OCI-LY7 (cell line): ENCODE results near the gene ALDH7A1. TPM values are rescaled to one million over a fixed set of nuclear protein-coding genes. Genes with fewer than 3 reads are reported as not detected.

Experiments used
- BruUV-seq: library from RNA; stranded (reverse); fragments of 400-500 nt; replicated peaks from 2 replicates; lab custom pipeline; 2021; lab: Mats Ljungman, UMichigan
- CTCF ChIA-PET: fragments of 300-600 bp; sonication (Branson Sonifier 250); formaldehyde crosslinking; loops from one replicate; lab custom pipeline; 2022; ENCODE audit warnings: antibody characterized with exemption; ENCODE audit not compliant: unreplicated experiment; lab: Charles Lee
- POLR2A ChIA-PET: fragments of 300-600 bp; sonication (Branson Sonifier 250); formaldehyde crosslinking; loops from one replicate; lab custom pipeline; 2022; ENCODE audit warnings: antibody characterized with exemption; lab: Charles Lee
- DNase-seq: peaks from one replicate; pipeline ENCODE4 v3.0.0-alpha.2; 2015; ENCODE audit warnings: low spot score
- H2AFZ ChIP-seq: fragments of 200-600 bp; sonication (generic), shearing (Covaris generic); 2 replicates; pipeline ENCODE4 v1.6.1; 2014; ENCODE audit warnings: mild to moderate bottlenecking, antibody characterized with exemption, low read length, moderate library complexity
- H3K27ac ChIP-seq: fragments of 200-600 bp; sonication (generic); 2 replicates; pipeline ENCODE4 v1.5.1; 2014; ENCODE audit warnings: mixed run types, low read depth, mild to moderate bottlenecking, moderate library complexity, low read length, inconsistent platforms; ENCODE audit not compliant: poor library complexity, severe bottlenecking
- H3K36me3 ChIP-seq: fragments of 200-600 bp; sonication (generic); 2 replicates; pipeline ENCODE4 v1.6.1; 2014; ENCODE audit warnings: mild to moderate bottlenecking, antibody characterized with exemption, low read length, moderate library complexity, mixed read lengths; ENCODE audit not compliant: insufficient read depth
- H3K4me1 ChIP-seq: fragments of 200-600 bp; sonication (generic); 2 replicates; pipeline ENCODE4 v1.5.1; 2014; ENCODE audit warnings: mild to moderate bottlenecking, low read length; ENCODE audit not compliant: insufficient read depth, poor library complexity, severe bottlenecking
- H3K4me2 ChIP-seq: fragments of 200-600 bp; sonication (generic); 2 replicates; pipeline ENCODE4 v1.6.1; 2014; ENCODE audit warnings: mild to moderate bottlenecking, low read length
- H3K4me3 ChIP-seq: fragments of 200-600 bp; sonication (generic); 2 replicates; pipeline ENCODE4 v1.5.1; 2014; ENCODE audit warnings: mild to moderate bottlenecking, low read depth, low read length; ENCODE audit not compliant: poor library complexity, severe bottlenecking
- H3K79me2 ChIP-seq: fragments of 200-600 bp; sonication (generic); 2 replicates; pipeline ENCODE4 v1.6.1; 2016; ENCODE audit warnings: low read depth, mild to moderate bottlenecking, low read length, moderate library complexity, mixed read lengths; ENCODE audit not compliant: insufficient read depth
- H3K9me2 ChIP-seq: fragments of 200-600 bp; sonication (generic); 2 replicates; pipeline ENCODE4 v1.6.1; 2016; ENCODE audit warnings: mild to moderate bottlenecking, low read length, mixed read lengths; ENCODE audit not compliant: insufficient read depth
- H3K9me3 ChIP-seq: fragments of 200-600 bp; sonication (generic); 2 replicates; pipeline ENCODE4 v1.6.1; 2014; ENCODE audit warnings: mild to moderate bottlenecking, mixed run types, low read length, mixed read lengths
- H4K20me1 ChIP-seq: fragments of 200-600 bp; sonication (generic); 2 replicates; pipeline ENCODE4 v1.6.1; 2014; ENCODE audit warnings: mild to moderate bottlenecking, antibody characterized with exemption, low read length, moderate library complexity, mixed read lengths; ENCODE audit not compliant: insufficient read depth
- EZH2phosphoT487 ChIP-seq: fragments of 200-600 bp; sonication (generic); IDR thresholded peaks from 2 replicates; pipeline ENCODE4 v1.6.1; 2018; ENCODE audit warnings: low read depth, borderline replicate concordance, mild to moderate bottlenecking, mixed run types, antibody characterized with exemption, low read length, moderate library complexity, mixed read lengths
- intact Hi-C: fragments of 100-400 bp; cut with micrococcal nuclease; formaldehyde crosslinking; loops from one replicate; pipeline ENCODE4 v1.10.0; 2022; ENCODE audit not compliant: unreplicated experiment
- total RNA-seq, 2 experiments: library from RNA; depleted of rRNA in 1 of 2; stranded (reverse); fragments of >200 nt in 1 of 2; shearing (Covaris generic) in 1 of 2; gene quantifications; 2 replicates each; pipeline ENCODE4 v1.2.3, GENCODE V29; 2014 to 2022
- TF ChIP-seq, protein P1 (sequence below): fragments of 200-600 bp; sonication (generic); conservative IDR thresholded peaks from 2 replicates; pipeline ENCODE4 v1.5.1; 2014; ENCODE audit warnings: mild to moderate bottlenecking, antibody characterized with exemption, low read length, moderate library complexity, mixed read lengths

Gene ALDH7A1
- total RNA-seq, 2 experiments from 2014 or later = not detected

GRCh38 chr5:126513302-126513701 lies 81.7 kb downstream of the ALDH7A1 start:
- TF ChIP-seq EZH2phosphoT487 = no peak
- TF ChIP-seq, protein P1, sequence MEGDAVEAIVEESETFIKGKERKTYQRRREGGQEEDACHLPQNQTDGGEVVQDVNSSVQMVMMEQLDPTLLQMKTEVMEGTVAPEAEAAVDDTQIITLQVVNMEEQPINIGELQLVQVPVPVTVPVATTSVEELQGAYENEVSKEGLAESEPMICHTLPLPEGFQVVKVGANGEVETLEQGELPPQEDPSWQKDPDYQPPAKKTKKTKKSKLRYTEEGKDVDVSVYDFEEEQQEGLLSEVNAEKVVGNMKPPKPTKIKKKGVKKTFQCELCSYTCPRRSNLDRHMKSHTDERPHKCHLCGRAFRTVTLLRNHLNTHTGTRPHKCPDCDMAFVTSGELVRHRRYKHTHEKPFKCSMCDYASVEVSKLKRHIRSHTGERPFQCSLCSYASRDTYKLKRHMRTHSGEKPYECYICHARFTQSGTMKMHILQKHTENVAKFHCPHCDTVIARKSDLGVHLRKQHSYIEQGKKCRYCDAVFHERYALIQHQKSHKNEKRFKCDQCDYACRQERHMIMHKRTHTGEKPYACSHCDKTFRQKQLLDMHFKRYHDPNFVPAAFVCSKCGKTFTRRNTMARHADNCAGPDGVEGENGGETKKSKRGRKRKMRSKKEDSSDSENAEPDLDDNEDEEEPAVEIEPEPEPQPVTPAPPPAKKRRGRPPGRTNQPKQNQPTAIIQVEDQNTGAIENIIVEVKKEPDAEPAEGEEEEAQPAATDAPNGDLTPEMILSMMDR = no peak
- intact Hi-C loops = no loop called here
- Histone ChIP-seq H3K9me2 (no peaks in the 10 kb centered on the region; the same call in 1 of the 2 replicates), H3K4me2 (no peak overlapping the region), H4K20me1 (no peaks in the 10 kb centered on the region), H3K4me1 (peaks cover 6% of the 10 kb centered on the region), H3K36me3 (no peaks in the 10 kb centered on the region), H3K9me3 (no peaks in the 10 kb centered on the region), H2AFZ (no peak overlapping the region), H3K79me2 (no peaks in the 10 kb centered on the region), H3K27ac (no peak overlapping the region), H3K4me3 (no peak overlapping the region)
- DNase-seq = no peak
- BruUV-seq = no TSS peak
- ChIA-PET CTCF (interaction anchor here (0.6 kb wide), 1 partner anchor 518 kb away, joined by 3 read pairs; no protein-coding TSS in a partner anchor), POLR2A (interaction anchor here (1.4 to 1.5 kb wide), 2 partner anchors 13 to 20 kb away, joined by 4 read pairs; no protein-coding TSS in a partner anchor)

DNA sequence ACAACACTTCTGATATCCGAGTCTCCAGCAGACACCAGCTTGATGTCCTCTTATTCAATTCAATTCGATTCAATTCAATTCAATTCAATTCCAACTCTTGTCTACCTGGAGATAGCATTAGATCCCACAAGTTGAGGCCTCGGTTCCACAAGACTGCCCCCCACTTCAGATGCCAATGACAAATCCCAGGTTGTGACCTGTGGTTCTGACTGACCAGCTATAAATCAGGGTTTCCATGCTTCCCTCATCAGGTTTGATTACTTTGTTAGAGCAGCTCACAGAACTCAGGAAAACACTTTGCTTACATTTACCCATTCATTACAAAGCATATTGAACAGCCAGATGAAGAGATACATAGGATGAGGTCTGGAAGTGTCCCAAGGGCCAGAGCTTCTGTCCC lies 82.6 kb downstream of the ALDH7A1 start:
- intact Hi-C loops = no loop called here
- H3K27ac ChIP-seq = no peak overlapping the region
- no peaks in the 10 kb centered on the region for H4K20me1 ChIP-seq
- no peaks in the 10 kb centered on the region for H3K36me3 ChIP-seq
- POLR2A ChIA-PET = interaction anchor here (1.4 to 1.5 kb wide), 2 partner anchors 12 to 21 kb away, joined by 4 read pairs; no protein-coding TSS in a partner anchor
- no peak for TF ChIP-seq EZH2phosphoT487
- TF ChIP-seq, protein P1 = no peak
- no TSS peak for BruUV-seq
- peaks cover 6% of the 10 kb centered on the region for H3K4me1 ChIP-seq
- no peaks in the 10 kb centered on the region; the same call in 1 of the 2 replicates for H3K9me2 ChIP-seq
- H3K4me3 ChIP-seq = no peak overlapping the region
- no peaks in the 10 kb centered on the region for H3K9me3 ChIP-seq
- no peaks in the 10 kb centered on the region for H3K79me2 ChIP-seq
- CTCF ChIA-PET = no interaction called here
- no peak overlapping the region for H3K4me2 ChIP-seq
- no peak overlapping the region for H2AFZ ChIP-seq
- DNase-seq = no peak

DNA sequence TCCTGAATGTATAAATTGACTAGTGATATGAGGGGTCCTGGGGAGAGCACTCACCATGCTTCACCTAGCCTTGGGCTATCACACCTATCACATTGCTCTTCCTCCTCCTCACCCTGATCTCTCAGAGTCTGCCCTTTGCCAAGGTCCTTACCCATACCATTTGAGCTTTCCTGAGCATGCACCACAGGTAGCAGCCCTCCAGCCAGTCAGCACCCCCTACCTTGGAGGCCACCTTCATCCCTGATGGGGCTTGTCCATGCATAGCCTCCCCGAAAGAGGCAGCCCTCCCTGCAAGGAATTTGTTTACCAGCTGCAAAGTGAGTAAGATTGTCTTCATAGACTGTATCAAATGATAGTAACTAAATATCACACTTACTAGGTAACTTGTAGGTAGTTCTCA lies 83.1 kb downstream of the ALDH7A1 start:
- H3K36me3 ChIP-seq = no peaks in the 10 kb centered on the region
- H3K4me3 ChIP-seq = no peak overlapping the region
- H3K9me3 ChIP-seq = no peaks in the 10 kb centered on the region
- POLR2A ChIA-PET = interaction anchor here (1.4 to 1.5 kb wide), 2 partner anchors 12 to 21 kb away, joined by 4 read pairs; no protein-coding TSS in a partner anchor
- no peaks in the 10 kb centered on the region; the same call in 1 of the 2 replicates for H3K9me2 ChIP-seq
- H3K27ac ChIP-seq = no peak overlapping the region
- DNase-seq = no peak
- BruUV-seq = no TSS peak
- no peaks in the 10 kb centered on the region for H4K20me1 ChIP-seq
- no peak for TF ChIP-seq EZH2phosphoT487
- TF ChIP-seq, protein P1 = no peak
- peaks cover 6% of the 10 kb centered on the region for H3K4me1 ChIP-seq
- H3K79me2 ChIP-seq = no peaks in the 10 kb centered on the region
- no peak overlapping the region for H2AFZ ChIP-seq
- CTCF ChIA-PET = no interaction called here
- intact Hi-C loops = no loop called here
- no peak overlapping the region for H3K4me2 ChIP-seq
